GM21529 (cell line): ENCODE results near the gene USP46.

Experiments
- ATAC-seq: cut with Tn5 transposase; IDR thresholded peaks from one replicate; pipeline ENCODE4 v1.9.1; 2021; ENCODE audit not compliant: unreplicated experiment

Gene USP46

DNA sequence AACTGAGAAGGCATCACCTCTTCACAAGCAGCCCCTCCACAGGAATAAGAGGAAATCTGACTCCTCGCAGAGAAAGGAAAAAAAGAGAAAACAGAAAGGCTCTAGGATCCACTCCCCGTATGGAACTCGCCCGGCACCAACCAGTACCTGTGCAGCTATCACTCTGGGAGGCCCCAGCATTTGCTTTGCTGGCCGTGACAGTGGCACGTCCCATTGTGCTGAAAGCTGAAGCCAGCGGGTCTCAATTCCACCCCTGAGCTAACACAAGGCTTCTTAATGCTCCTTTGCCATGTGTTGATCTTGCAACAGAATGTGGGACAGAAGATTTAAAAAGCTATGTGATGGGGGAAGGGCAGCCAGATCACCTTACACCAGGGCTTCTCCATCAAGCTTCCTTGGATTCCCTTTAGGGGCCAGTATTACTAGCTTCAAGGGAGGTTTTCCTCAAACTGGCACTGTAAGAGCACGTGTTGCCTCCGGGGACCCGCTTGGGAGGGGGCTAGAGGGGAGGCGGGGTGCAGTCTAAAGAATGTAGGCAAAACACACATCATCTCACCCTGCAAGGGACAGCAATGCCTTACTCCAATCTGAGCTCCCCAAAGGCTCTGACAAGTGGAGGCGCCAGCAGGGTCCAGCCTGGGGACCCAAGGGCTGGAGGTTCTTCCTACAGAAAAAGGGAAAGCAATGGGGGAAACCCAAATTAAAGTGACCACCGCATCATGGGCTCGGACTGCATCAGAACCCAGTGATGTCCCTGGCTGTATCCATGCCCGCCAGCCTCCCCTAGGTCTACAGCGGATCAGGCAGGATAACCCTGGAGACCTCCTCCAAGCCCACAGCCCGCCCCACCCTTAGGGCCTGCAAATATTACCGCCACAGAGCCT, 1.2 kb downstream of the USP46 start:
- ATAC-seq: no peak

- ATAC-seq: no peak
Observed at GRCh38 chr4:52657292-52657617, 1.8 kb downstream of the USP46 start.

DNA sequence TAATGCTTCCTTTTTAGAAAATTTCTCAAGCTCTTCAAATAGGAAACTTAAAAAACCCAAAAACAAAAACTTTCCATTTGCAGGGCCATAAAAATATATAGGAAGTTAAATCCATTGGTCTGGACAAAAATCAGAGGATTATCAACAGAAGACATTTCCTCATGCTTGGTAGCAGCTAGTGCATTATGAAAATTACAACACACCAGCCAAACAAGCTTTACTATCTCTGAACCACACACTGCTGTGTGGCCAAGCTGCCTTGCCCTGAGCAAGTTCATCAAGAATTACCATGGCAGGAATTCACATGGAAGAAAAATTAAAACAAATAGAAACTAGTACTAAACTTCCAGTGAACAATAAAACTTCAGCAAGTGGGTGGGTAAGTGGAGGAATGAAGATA, 3.6 kb downstream of the USP46 start:
- ATAC-seq: no peak

DNA sequence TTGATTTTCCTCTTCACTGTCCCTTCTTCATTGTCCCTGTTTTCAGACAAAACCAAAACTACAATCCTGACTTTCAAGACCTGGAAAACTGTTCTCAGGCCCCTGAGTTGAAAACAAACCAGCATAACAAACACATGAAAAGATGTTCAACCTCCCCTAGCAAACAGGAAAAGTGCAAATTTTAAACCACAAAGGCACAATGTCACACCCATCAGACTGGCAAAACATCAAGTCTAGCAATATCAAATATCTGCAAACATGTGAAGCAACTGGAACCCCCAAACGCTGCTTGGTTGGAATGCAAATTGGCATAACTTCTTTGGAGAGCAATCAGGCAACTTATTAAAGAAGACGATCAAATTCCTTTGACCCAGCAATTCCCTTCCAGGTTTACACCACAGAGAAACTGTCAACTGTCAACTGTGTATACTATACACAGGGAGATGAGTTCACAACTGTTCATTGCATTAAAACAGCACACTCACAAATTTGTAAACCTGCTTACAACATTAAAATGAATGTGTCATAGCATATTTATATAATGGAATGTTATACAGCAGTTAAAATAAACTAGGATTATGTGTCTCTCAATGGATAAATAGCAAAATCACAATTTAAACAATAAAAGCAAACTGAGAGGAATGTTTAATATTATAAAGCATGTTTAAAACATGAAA, 7.0 kb downstream of the USP46 start:
- no peak for ATAC-seq

DNA sequence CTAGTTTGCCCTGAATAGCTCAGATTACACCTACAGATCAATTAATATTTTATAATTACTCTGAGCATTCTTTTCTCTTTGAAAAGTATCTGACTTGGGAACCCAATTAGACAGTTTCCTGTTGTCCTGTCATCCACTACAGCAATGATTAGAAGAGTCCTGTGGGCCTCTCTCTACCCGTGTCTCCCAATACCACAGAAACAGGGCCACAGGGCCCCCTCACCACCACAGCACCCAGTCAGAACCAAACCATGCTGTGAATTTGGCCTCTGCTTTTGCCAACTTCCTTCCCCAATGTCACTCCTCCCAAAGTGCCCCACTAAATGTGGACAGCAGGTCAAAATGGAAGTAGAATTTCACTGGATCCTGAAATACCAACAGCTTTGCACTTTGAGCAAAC, 10.3 kb downstream of the USP46 start:
- no peak for ATAC-seq

- no peak for ATAC-seq
Observed at GRCh38 chr4:52646741-52647140, 12.4 kb downstream of the USP46 start.

DNA sequence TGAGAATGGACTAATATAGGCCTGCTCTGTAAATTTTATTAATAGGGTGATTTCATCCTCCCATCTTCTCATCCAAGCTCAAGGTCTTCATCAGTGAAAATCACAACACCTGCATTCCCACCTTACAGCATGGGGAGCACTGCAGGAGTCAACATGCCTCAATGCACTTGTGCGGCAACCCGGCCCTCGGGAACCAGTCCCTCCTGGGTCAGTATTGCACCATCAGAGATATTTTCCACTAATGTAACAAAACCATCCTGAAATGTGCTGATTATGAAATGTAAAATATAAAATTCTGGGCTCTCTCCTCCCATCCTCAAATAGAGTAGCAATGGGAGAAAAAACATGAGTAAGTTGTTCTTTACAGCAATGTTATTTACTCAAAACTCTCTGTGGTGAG, 13.0 kb downstream of the USP46 start:
- ATAC-seq: no peak

DNA sequence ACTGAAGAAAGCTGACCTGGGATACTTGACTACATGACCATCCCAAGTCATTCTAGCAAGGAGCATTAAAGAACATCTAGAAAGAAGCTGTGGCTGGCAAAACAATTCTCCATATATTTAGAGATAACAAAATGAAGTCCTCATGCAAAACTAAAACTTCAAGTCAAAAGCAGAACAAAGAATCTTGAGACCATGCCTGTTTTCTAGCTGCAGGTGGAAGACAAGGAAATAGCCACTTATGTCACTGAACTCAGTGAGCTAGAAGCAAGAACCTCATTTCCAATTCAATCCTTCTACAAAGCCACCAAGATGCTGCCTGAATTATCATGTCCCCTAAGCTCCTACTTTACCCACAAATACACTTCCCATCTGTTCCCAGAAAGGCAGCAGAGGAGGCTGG, 13.8 kb downstream of the USP46 start:
- ATAC-seq: peak; percentile 24

DNA sequence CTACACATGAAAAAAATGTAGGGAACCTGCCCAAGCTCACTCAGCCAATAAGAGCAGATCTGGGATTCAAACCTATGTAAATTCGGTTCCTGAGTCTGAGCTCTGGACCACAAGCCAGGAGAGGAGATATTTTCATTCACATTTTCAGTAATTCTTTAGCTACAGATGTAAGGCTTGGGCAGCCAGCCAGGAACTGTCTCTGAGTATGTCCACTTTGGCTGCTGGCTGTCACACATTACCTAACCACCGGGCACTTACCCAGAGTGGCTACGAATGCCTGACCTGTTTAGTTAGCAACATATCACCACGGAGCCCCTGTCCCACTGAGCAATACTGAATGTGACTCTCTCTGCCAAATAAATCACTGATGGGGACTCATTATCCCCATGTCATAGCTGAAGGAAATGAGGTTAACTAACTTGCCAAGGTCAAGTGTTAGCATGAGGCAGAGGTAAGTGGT, 15.3 kb downstream of the USP46 start:
- peak; percentile 31 for ATAC-seq

DNA sequence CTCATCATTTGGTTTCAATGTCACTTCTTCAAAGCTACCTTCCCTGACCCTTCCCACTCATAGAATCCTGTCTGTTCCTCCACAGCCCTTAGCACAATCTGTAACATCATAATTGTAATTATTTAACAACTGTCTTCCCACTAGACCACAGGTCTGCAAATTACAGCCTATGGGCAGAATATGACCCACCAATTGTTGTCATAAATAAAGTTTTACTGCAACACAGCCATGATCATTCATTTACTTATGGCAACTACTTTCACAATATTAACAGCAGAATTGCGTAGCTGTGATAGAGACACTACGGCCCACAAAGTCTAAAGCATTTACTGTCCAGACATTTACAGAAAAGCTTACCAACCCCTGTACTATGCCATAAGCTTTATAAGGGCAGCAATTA, 15.9 kb downstream of the USP46 start:
- ATAC-seq: no peak

DNA sequence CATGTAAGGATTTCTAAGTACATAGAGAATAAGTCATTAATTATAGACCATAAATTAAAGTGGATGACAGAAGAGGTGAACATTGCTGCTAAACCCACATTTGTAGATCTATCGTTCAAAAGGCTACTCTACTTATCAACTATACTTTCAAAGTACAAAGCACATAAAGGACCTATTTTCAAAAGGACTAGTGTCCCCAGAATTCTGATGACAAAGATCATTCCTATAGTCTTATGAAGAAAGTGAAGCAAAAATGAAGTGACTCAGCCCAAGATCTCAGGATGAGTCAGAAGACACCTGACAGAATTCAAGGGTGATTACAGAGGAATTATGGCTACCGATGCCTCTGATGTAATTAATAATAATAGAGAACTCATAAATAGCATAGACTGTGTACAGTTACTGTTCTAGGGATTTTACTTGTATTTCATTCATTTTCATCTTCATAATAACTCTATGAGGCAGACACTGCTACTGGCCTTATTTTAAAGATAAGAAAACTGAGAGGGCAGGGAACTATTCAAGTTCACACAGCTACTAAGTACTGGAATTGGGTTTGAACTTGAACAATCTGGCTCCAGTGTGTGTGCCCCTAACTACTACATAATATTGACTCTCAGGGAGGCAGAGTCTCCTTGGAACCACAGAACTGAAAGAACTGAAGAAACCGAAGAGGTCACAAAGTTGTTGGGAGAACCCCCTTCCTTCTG, 17.1 kb downstream of the USP46 start:
- ATAC-seq: peak; percentile 84

DNA sequence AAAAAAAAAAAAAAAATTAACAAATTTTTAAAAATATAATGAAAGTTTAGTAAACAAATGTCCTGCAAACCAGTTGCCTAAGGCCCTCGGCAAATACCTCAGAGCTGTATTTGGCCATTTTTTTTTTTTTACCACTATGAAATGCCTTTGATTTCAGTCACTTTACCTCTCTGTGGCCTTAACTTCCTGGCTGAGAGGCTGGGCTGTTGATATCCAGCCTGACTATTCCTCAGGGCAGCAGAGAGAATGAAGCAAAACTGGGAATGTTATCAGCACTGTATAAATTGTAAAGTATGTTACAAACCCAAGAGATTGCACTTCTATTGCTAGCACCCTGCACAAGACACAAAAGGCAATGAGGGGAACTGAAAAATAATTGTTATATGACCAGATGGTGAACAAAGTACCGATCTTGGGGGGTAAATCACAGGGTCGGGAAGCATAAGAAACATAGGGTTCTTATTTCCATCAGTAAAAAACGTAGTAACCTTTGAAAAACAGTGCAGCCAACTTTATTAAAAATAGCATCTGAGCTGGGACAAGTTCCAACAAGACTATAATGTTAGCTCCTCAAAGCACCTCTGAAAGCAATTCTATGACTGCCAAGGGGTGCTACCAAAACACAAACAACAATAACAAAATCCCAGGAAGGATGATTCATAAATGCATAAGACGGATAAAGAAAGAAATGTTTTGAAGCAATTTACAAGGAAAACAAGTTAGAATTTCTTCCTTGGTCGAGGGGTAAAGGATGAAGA, 18.1 kb downstream of the USP46 start:
- ATAC-seq: no peak

GRCh38 chr4:52638717-52639116, 20.4 kb downstream of the USP46 start:
- peak; percentile 44 for ATAC-seq

DNA sequence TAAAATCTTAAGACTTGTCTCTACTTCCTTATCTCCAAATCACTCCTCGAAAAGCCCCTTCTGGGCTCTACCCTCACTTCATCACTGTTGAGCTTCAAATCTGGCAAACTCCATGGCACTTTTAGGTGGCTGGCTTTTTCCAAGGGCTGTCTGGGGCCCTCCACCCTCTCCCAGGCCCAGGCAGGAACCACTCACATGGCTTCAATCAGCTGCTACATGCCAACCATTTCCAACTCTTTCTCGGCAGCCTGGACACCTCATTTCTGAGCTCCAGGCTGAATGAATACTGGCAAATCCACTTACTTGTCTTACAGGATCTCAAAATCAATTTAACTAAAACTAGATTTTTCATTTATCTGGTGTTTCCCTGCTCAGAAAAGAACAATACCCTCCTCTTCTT, 22.0 kb downstream of the USP46 start:
- no peak for ATAC-seq

GRCh38 chr4:52635560-52635959, 23.5 kb downstream of the USP46 start:
- ATAC-seq: no peak

GRCh38 chr4:52635130-52635529, 24.0 kb downstream of the USP46 start:
- ATAC-seq: no peak

DNA sequence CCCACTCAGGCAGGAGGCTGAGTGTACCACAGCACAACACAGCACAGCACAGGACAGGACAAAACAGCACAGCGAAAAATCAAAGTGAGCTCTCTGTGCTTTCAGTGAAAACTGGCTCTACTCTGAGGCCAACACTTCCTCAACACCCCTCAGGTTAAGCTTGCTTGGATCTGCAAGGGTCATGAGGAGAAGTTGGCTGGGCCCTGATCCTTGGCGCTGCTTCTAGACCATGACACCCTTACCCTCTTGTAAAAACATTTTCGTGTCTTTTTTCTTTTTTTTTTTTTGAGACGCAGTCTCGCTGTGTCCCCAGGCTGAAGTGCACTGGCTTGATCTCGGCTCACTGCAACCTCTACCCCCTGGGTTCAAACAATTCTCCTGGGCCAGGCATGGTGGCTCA, 25.3 kb downstream of the USP46 start:
- ATAC-seq: no peak

DNA sequence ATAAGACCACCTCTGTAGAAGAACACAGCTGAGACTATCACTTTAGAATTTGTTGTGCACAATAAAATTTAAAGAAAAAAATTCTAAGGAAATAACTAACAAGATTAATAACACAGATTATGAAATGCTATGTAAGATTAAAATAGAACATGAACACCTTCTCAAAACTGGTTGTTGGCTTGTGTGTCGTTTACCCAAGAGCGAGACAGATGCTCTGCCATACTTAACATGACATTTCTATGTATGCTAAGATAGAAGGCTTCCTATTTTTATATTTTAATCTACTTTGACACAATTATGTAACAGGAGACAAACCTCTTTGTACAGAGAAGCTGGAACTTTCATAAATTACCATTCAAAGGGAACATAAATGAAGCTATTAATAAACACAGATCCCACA, 30.1 kb downstream of the USP46 start:
- no peak for ATAC-seq

GRCh38 chr4:52628543-52628942, 30.6 kb downstream of the USP46 start:
- no peak for ATAC-seq

DNA sequence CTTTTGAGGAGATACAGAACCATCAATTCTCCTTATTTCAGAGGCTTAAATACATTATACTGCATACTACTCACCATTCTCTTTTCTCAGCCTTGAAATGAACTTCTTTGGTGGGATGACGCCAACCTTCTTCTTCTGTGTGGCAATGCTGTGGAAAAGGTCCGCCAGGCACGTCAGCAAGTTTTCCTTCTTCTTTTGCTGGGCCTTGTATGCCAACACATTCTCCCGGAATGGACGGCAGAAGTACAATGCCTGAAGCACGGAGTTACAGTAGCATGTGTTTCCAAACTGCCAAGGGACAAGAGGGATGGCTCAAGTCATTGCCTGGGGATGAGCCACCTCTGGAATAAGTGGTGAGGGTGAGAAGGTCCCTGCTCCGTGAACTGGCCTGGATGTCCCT, 31.2 kb downstream of the USP46 start:
- no peak for ATAC-seq

- no peak for ATAC-seq
Observed at GRCh38 chr4:52625216-52625615, 33.9 kb downstream of the USP46 start.
